HAP-1 (cell line): ENCODE data around the gene SLC6A3.

ENCODE experiments used
- DNase-seq, 2 experiments: peaks; one replicate each; pipeline ENCODE4 v3.0.0-alpha.2; 2016 to 2020; ENCODE audit warnings: low spot score in 2 of 2
- H3K27me3 ChIP-seq: fragments of 250-450 bp; sonication (Bioruptor Pico); 2 replicates; pipeline ENCODE4 v1.5.1; 2020; ENCODE audit warnings: low read depth, mild to moderate bottlenecking, moderate library complexity
- H3K36me3 ChIP-seq: fragments of 250-450 bp; sonication (Bioruptor Pico); replicated peaks from 2 replicates; pipeline ENCODE4 v1.5.1; 2020; ENCODE audit warnings: mild to moderate bottlenecking
- H3K4me1 ChIP-seq: fragments of 250-450 bp; sonication (Bioruptor Pico); 2 replicates; pipeline ENCODE4 v1.5.1; 2020; ENCODE audit warnings: mild to moderate bottlenecking
- H3K4me3 ChIP-seq: fragments of 250-450 bp; sonication (Bioruptor Pico); 2 replicates; pipeline ENCODE4 v1.5.1; 2020; ENCODE audit warnings: mild to moderate bottlenecking, moderate library complexity
- H3K9me3 ChIP-seq: fragments of 250-450 bp; sonication (Bioruptor Pico); 2 replicates; pipeline ENCODE4 v1.5.1; 2020; ENCODE audit warnings: mild to moderate bottlenecking, moderate library complexity
- in situ Hi-C: fragments of 300-500 bp; cut with MboI; formaldehyde crosslinking; loops from 3 replicates; pipeline ENCODE4 v1.14.3; 2020; ENCODE audit warnings: low sequenced_read_pairs, inconsistent platforms, mixed read lengths

SLC6A3 gene

DNA sequence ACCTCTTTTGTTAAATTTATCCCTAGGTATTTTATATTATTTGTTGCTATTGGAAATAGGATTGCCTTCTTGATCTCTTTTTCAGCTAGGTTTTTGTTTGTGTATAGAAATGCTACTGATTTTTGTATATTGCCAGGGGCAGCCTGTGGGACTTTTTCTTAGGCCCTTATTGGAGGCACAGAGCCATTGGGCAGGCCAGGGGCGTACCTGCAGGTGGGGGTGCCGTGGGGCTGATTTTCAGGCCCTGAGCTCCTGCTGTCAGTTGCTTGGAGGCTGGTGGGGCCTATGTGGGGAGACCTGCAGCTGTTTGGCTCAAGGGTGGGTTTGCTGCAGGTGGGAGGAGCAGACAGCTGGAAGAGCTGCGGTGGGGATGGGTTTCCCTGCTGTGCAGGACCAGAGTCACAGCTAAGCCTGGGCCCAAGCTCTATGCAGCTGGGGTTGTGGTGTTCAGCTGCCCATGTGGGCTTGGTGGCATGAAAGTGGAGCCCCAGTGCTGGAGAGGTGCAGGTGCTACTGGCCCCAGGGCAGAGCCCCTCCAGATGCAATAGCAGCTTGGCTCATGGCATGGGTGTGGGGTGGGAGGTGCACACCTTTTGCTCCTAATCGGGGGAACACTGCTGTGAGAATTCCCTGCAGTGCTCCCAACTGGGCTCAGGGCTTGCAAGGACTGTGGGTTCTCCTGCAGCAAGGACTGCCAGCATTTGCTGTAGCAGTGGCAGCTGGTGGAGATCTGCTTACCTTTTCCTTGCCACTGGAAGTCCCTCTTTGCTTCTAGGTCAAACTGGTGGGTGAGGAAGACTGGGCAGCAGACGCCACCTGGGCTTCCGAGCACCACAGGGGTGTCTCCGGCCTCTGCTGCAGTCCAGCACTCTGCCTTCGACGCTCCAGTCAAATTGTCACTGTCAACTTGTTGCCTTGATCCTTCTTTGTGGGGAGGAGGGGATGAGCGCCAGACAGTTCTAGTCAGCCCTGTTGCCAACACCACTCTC is 92.7 kb downstream of the SLC6A3 start:
- Histone ChIP-seq H3K36me3 (no peaks in the 10 kb centered on the region), H3K4me3 (no peak overlapping the region), H3K4me1 (peaks cover 11% of the 10 kb centered on the region), H3K9me3 (no peaks in the 10 kb centered on the region), H3K27me3 (no peaks in the 10 kb centered on the region)
- peak in 1 of 2 experiments; percentile 6 for DNase-seq
- in situ Hi-C loops = no loop called here

DNA sequence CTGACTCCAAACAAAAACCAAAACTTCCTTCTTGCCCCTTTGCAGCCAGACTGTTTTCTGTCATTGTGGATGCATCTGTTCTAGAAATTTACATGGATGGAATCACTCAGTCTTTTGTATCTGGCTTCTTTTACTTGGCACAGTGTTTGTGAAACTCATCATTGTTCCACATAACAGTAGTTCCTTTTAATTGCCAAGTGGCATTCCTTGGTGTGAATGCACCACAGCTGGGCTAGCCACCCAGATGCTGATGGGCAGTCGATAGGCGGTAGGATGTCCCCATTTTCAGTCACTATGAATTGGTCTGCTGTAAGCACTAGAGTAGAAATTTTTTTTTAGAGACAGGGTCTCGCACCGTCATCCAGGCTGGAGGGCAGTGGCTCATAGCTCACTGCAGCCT is 94.1 kb downstream of the SLC6A3 start:
- no peak for DNase-seq
- in situ Hi-C loops = no loop called here

DNA sequence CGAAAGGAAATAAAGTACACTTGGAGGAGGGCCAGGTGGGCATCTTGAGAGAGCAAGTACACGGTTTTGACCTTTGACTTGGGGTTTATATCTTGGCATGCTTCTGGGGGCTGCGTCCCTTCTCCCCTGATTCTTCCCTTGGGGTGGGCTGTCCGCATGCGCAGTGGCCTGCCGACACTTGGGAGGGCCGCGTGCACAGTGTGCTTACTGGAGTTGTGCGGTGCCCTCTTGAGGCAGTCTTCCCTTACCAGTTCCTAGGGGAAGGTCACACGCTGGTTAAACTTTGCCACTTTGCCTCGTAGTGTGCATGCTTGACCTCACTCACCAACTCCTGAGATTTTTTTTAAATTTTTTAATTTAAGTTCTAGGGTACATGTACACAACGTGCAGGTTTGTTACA is 96.0 kb downstream of the SLC6A3 start:
- H3K27me3 ChIP-seq = no peaks in the 10 kb centered on the region
- H3K4me1 ChIP-seq = peaks cover 7% of the 10 kb centered on the region
- peak in 1 of 2 experiments; percentile 32 for DNase-seq
- in situ Hi-C loops = no loop called here
- no peaks in the 10 kb centered on the region for H3K9me3 ChIP-seq
- no peak overlapping the region for H3K4me3 ChIP-seq
- H3K36me3 ChIP-seq = no peaks in the 10 kb centered on the region

More for the DNA sequence above, 94.1 kb downstream of the SLC6A3 start:
- H3K9me3 ChIP-seq = no peaks in the 10 kb centered on the region
- H3K4me1 ChIP-seq = peaks cover 11% of the 10 kb centered on the region
- no peaks in the 10 kb centered on the region for H3K36me3 ChIP-seq
- H3K4me3 ChIP-seq = no peak overlapping the region
- H3K27me3 ChIP-seq = no peaks in the 10 kb centered on the region

DNA sequence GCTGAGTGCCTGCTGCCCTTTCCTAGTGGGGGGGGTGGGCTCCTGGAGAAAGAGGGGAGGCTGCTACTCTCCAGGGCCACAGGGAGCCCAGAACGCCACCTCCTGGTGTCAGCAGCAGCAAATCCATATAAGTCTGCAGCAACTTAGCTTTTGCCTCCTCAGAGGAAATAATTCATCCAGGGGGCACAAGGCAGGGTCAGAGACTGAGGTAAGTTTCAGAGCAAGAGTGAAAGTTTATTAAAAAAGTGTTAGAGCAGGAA is 96.3 kb downstream of the SLC6A3 start:
- no peaks in the 10 kb centered on the region for H3K9me3 ChIP-seq
- no peaks in the 10 kb centered on the region for H3K27me3 ChIP-seq
- no peaks in the 10 kb centered on the region for H3K36me3 ChIP-seq
- peak in 1 of 2 experiments; percentile 5 for DNase-seq
- in situ Hi-C loops = no loop called here
- H3K4me1 ChIP-seq = peaks cover 5% of the 10 kb centered on the region
- no peak overlapping the region for H3K4me3 ChIP-seq

DNA sequence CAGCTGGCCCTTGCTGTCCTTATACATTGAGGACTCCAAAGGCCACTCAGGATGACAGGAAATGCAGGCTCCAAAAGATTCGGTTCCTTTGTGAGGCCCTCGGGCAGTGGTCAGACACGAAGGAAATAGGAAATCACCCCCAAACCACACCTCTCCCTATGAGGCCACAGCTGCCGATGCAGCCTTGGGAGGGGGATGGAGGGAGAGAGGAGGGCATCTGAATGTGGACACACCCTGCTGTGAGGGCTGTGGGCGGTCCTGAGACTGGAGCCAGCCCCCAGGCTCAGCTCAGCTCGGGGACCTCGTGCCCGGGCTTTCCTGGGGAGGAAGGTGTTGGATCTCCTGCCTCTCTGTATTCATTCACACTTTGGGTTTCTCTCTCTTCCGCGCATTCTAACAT is 97.7 kb downstream of the SLC6A3 start:
- H3K27me3 ChIP-seq = no peaks in the 10 kb centered on the region
- H3K4me3 ChIP-seq = no peak overlapping the region
- peak in 1 of 2 experiments; percentile 6 for DNase-seq
- no peaks in the 10 kb centered on the region for H3K9me3 ChIP-seq
- in situ Hi-C loops = no loop called here
- peaks cover 9% of the 10 kb centered on the region for H3K36me3 ChIP-seq
- peaks cover 4% of the 10 kb centered on the region for H3K4me1 ChIP-seq

DNA sequence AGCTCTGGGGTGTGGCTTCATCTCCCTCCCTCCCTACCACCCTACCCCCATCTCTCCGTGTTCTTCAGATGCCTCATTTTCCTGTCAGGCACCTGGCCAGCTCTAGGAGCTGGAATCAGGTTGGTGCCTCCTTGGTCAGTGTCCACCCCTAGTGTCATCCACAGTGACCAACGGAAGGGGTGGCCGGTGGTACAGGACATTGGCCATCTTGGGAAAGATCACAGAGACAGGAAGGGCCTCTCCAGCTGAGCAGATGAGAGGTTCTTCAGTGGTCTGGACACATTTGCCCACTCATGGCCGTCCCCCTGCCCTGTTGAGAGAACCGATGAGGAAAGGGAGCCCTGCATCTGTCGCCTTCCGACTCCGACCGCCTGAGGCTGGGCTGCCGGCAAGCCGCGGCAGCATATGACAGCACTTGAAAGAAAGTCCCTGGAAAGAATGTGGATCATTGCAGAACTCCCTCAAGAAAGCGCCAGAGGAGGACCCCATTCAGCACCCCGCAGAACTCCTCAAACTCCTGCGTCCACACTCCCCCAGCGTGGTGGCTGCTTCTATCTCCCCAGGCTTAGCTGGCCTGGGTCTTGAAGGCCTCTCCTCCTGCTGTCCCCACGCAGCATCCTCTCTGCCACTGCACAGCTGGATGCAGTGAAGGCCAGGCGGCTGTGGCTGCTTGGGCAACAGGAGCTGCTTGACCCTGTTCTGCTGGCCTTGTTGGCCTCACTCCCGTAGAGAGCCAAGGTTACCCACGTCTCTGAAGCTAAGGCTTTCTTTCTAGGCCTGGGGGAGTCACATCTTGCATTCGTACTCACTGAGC is 98.4 kb downstream of the SLC6A3 start:
- H3K4me3 ChIP-seq = no peak overlapping the region
- H3K27me3 ChIP-seq = no peaks in the 10 kb centered on the region
- DNase-seq = peak in 1 of 2 experiments; percentile 2
- H3K36me3 ChIP-seq = peaks cover 16% of the 10 kb centered on the region
- peaks cover 4% of the 10 kb centered on the region for H3K4me1 ChIP-seq
- in situ Hi-C loops = no loop called here
- no peaks in the 10 kb centered on the region for H3K9me3 ChIP-seq

DNA sequence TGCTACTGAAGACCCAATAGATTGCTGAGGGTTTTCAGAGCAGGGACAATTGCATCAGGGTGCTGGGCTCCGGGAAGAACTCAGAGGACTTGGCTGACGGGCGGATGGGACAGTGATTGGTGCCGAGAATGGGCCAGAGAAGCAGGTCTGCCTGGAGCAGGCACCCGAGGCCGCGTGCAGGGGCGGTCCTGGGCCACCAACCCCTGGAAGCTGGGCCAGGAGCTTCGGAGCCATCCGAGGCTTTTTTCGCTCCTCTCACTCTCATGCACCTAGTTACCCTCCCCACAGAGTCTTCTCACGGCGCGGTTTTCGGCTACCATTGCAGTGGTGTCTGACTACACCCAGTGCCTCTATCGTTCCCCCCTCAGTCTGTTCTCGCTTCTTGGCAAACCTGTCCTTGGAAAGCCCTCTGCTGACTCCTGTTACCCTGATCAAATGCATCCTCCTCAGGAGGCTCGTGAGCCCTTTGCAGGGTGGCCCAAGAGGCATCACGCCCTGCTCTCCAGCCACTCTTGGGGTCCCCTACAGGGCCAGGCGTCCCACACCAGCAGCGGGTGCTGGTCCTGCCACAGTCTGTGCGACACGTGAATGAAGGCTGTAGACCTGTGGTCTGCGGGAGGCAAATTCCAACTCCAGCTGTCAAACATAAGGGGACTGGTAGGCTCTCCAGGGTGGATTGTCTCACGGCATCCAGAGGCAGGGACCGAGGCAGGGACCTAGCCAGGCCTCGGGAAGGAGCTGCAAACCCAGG is 99.2 kb downstream of the SLC6A3 start:
- peak in 1 of 2 experiments; percentile 6 for DNase-seq
- H3K9me3 ChIP-seq = no peaks in the 10 kb centered on the region
- H3K4me3 ChIP-seq = peak overlapping the region; percentile 83
- in situ Hi-C loops = no loop called here
- peaks cover 24% of the 10 kb centered on the region for H3K36me3 ChIP-seq
- peaks cover 4% of the 10 kb centered on the region for H3K4me1 ChIP-seq
- no peaks in the 10 kb centered on the region for H3K27me3 ChIP-seq

DNA sequence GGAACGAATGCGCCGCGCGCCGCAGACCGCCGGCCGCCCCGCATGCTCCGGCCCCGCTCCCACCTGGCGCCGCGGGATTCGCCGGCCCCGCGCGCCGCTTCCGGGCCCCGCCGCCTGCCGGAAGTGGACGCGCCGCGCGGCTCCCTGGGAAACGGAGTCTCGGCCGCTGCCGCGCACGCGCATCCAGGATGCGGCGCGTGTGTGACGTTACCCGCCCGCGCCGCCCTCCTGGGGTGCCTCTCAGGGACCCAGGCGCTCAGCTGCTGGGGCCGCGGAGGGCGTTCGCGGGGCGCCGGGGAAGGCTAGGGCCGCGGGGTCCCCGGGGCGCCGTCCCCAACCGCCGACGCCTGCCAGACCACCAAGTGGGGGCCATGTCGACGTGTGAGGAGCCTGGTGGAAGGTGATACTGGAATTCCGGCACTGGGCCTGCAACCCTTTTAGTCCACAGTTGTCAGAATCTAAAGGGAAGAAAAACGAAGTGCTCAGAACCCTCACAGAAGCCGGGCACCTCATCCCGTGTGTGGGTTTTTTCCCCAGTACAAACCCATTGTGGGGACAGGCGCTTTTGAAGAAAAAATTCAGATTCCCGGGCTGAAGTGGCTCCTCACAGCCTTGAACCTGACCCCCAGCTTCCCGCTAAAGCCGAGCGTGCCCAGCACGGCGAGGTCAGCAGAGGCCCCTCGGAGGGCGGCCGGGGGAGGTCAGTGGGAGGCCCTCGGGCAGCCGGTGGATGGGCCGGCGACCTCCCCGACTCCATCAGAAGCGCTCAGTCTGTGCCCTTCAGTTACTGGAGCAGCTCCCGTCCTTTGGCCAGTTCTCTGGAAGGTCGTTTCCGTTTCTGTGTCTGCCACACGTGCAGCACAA is 100.0 kb downstream of the SLC6A3 start, which contains the start of gene CLPTM1L:
CLPTM1L (minus strand) TSS at position 125 of the 864 bp plus-strand sequence. CDS start 258 bp downstream, outside the sequence.
- no peaks in the 10 kb centered on the region for H3K9me3 ChIP-seq
- DNase-seq = peak; percentile 75 to 87
- H3K36me3 ChIP-seq = peaks cover 32% of the 10 kb centered on the region
- H3K4me1 ChIP-seq = peaks cover 4% of the 10 kb centered on the region
- H3K4me3 ChIP-seq = peak within 1 kb of the TSS; percentile 83
- H3K27me3 ChIP-seq = no peaks in the 10 kb centered on the region
- in situ Hi-C loops = no loop called here

DNA sequence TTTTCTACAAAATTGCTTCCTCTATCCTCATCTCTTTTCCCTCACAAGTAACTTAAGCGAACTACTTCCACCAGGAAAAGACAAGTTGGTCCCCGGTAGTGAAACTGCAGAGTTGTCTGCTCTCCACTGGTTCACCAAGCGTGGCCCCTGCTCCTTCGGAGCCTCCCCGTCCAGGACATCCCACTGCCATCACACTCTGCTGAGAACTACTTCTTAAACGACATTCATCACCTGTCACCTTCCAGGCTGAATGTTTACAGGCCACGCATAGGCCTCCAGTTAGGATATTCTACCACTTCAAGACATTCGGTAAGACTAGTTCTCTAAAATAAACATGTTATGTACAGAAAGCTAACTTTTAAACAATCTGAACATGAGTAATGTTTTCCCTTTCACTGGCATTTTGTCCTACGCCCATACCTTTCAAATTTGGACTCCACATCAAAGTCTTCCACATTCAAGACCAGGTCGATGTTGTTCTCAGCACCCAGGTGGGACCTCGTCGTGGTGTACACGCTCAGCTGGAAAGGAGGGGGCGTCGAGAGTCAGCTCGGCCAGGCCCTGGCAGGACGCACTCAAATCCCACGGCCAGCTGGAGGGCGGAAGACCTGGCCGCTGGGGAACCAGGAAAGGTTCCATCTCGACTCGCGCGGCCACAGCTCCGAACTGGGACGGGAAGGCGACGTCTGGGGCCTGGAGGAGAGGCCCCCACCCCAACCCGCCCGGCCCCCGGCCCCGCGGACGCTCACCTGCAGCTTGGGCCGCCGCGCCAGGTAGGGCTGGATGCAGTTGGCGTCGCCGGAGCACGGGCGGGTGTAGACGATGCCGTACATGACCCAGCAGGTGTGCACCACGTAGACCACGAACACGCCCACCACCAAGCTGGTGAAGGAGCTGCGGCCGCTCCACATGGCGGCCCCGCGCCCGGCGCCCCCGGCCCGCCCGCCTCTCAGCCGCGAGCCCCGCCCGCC is 101.0 kb downstream of the SLC6A3 start:
- Histone ChIP-seq H3K27me3 (no peaks in the 10 kb centered on the region), H3K9me3 (no peaks in the 10 kb centered on the region), H3K4me3 (peak overlapping the region; percentile 60), H3K36me3 (peaks cover 36% of the 10 kb centered on the region), H3K4me1 (peaks cover 4% of the 10 kb centered on the region)
- in situ Hi-C loops = no loop called here
- peak in 1 of 2 experiments; percentile 33 for DNase-seq

DNA sequence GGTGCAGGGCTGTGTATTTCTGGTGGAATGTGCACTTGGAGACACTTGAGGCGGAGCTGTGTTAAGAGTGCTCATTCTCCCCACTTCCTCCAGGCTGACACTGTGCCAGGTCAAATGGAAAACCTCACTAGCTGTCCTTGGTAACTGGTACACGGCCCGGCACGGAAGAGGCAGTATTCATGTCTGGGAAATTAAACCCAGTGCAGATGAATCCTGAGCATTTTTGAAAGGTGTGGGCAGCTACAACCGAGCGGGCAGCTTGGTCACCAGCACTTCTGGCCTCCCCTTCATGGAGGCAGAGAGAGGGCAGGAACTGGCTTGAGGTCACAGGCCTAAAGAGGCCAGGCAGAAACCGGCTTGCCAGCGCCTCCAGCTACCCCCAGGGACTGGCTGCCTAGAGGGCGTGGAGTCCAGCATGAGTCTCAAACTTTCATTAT is 101.9 kb downstream of the SLC6A3 start:
- in situ Hi-C loops = no loop called here
- peaks cover 41% of the 10 kb centered on the region for H3K36me3 ChIP-seq
- peaks cover 4% of the 10 kb centered on the region for H3K4me1 ChIP-seq
- peak overlapping the region; percentile 60; the same call in 1 of the 2 replicates for H3K4me3 ChIP-seq
- no peaks in the 10 kb centered on the region for H3K9me3 ChIP-seq
- DNase-seq = no peak
- H3K27me3 ChIP-seq = no peaks in the 10 kb centered on the region
